ENCODE results near the gene METTL16. TPM values are rescaled to one million over a fixed set of nuclear protein-coding genes. Genes with fewer than 3 reads are reported as not detected.

METTL16 gene
- polyA plus RNA-seq, 1 of the 3 experiments (the other 2 are of a cell fraction): 8.1 TPM

- no peak overlapping the region for H3K4me2 ChIP-seq
- H3K4me1 ChIP-seq (ENCODE audit: control insufficient read depth in 1 of 2, insufficient read depth in 2 of 2, low read depth in 1 of 2, low read length in 1 of 2): no peaks in the 10 kb centered on the region
- H3K27ac ChIP-seq (ENCODE audit: low read depth in 2 of 2, low read length in 1 of 2): no peak overlapping the region
- no peak overlapping the region for H3K9ac ChIP-seq
- H4K20me1 ChIP-seq (ENCODE audit: insufficient read depth): no peaks in the 10 kb centered on the region
- TF ChIP-seq MAX (IDR thresholded peaks at IDR 0.05; ENCODE audit: low read depth): no peak
- TF ChIP-seq FOXM1 (IDR thresholded peaks at IDR 0.05; ENCODE audit: low read depth): no peak
- TF ChIP-seq SIN3A (IDR thresholded peaks at IDR 0.05; ENCODE audit: borderline replicate concordance, low read depth, low read length): no peak
- TF ChIP-seq FOXJ3 (CRISPR knock-in tag; IDR thresholded peaks at IDR 0.05): no peak
- TF ChIP-seq GABPA (IDR thresholded peaks at IDR 0.05; ENCODE audit: low read depth): no peak
- no peak for TF ChIP-seq NRF1 (IDR thresholded peaks at IDR 0.05; ENCODE audit: low read depth, low read length)
- TF ChIP-seq EZH2phosphoT487 (IDR thresholded peaks at IDR 0.05; ENCODE audit: borderline replicate concordance, low read depth): no peak
- TF ChIP-seq RAD21 (IDR thresholded peaks at IDR 0.05; ENCODE audit: low read length): no peak
- TF ChIP-seq RXRA (IDR thresholded peaks at IDR 0.05; ENCODE audit: borderline replicate concordance, low read depth): no peak
- TF ChIP-seq REST (IDR thresholded peaks at IDR 0.05; ENCODE audit: low read depth, low read length): no peak
- no peak for TF ChIP-seq IRF3 (IDR thresholded peaks at IDR 0.05; ENCODE audit: low read depth, low read length)
- TF ChIP-seq MXI1 (IDR thresholded peaks at IDR 0.05; ENCODE audit: low read depth, low read length): no peak
- TF ChIP-seq NFIC (IDR thresholded peaks at IDR 0.05; ENCODE audit: borderline replicate concordance): no peak
- CTCF ChIA-PET: no interaction called here
- no peaks in the 10 kb centered on the region for H3K9me2 ChIP-seq
- no peaks in the 10 kb centered on the region; the same call in 1 of the 2 replicates for H3K79me2 ChIP-seq (ENCODE audit: insufficient read depth)
- DNase-seq: no peak
- 96% methylated on average over 6 of the region's 6 CpGs for WGBS (ENCODE audit: low lambda C conversion rate)
- no peaks in the 10 kb centered on the region for H3K27me3 ChIP-seq (ENCODE audit: insufficient read depth)
- no peaks in the 10 kb centered on the region for H3K9me3 ChIP-seq
- peaks cover 12% of the 10 kb centered on the region in 2 experiments for H3K36me3 ChIP-seq (replicated peaks in 1 of 2; ENCODE audit: control insufficient read depth in 1 of 2, insufficient read depth in 2 of 2, low read length in 1 of 2)
- H2AFZ ChIP-seq (ENCODE audit: low read depth): no peak overlapping the region
- no peaks in the 10 kb centered on the region for H3F3A ChIP-seq (replicated peaks; ENCODE audit: insufficient read depth)
- no peak overlapping the region for H3K4me3 ChIP-seq (ENCODE audit: low read depth in 2 of 2, low read length in 1 of 2)
- POLR2A ChIA-PET: interaction anchor here (0.7 kb wide), 1 partner anchor 39 kb away, joined by 3 read pairs; no protein-coding TSS in a partner anchor
Observed at GRCh38 chr17:2423271-2423670, 88.4 kb downstream of the METTL16 start.

Measured in SK-N-SH (cell line).